ENCODE measurements around the gene MYO5C.

- TF ChIP-seq MYC (IDR thresholded peaks at IDR 0.05; ENCODE audit: low read depth, low read length), result no peak
- TF ChIP-seq, protein P1, sequence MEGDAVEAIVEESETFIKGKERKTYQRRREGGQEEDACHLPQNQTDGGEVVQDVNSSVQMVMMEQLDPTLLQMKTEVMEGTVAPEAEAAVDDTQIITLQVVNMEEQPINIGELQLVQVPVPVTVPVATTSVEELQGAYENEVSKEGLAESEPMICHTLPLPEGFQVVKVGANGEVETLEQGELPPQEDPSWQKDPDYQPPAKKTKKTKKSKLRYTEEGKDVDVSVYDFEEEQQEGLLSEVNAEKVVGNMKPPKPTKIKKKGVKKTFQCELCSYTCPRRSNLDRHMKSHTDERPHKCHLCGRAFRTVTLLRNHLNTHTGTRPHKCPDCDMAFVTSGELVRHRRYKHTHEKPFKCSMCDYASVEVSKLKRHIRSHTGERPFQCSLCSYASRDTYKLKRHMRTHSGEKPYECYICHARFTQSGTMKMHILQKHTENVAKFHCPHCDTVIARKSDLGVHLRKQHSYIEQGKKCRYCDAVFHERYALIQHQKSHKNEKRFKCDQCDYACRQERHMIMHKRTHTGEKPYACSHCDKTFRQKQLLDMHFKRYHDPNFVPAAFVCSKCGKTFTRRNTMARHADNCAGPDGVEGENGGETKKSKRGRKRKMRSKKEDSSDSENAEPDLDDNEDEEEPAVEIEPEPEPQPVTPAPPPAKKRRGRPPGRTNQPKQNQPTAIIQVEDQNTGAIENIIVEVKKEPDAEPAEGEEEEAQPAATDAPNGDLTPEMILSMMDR (IDR thresholded peaks at IDR 0.05; ENCODE audit: extremely low read depth in 1 of 2, insufficient read depth in 1 of 2, low read depth in 1 of 2, low read length in 2 of 2), result no peak
- TF ChIP-seq POLR2AphosphoS5 (IDR thresholded peaks at IDR 0.05; ENCODE audit: insufficient read depth, low read depth, low read length), result no peak
- TF ChIP-seq FOS (IDR thresholded peaks at IDR 0.05; ENCODE audit: borderline replicate concordance, insufficient read depth, low read length), result no peak
- no peak for TF ChIP-seq POLR2A (IDR thresholded peaks at IDR 0.05; ENCODE audit: low read depth, low read length)
- no peak for TF ChIP-seq EZH2 (IDR thresholded peaks at IDR 0.05; ENCODE audit: borderline replicate concordance, low read depth, low read length, severe bottlenecking)
Observed at GRCh38 chr15:52180196-52180835, 115.3 kb downstream of the MYO5C start.
